K562 (cell line): ENCODE measurements around the gene TTLL4. TPM values are rescaled to one million over a fixed set of nuclear protein-coding genes. Genes with fewer than 3 reads are reported as not detected.

ENCODE experiments used
- ARID4B ChIP-seq: sonication (generic); formaldehyde crosslinking; IDR thresholded peaks from 2 replicates; pipeline ENCODE4 v1.8.0; 2022; ENCODE audit warnings: mild to moderate bottlenecking, missing genetic modification reagents
- E2F4 ChIP-seq: sonication (generic); formaldehyde crosslinking; IDR thresholded peaks from 2 replicates; pipeline ENCODE4 v1.8.0; 2022; ENCODE audit warnings: mild to moderate bottlenecking, low read depth, missing genetic modification reagents
- E2F8 ChIP-seq: fragments of 450-650 bp; IDR thresholded peaks from 2 replicates; pipeline ENCODE4 v1.7.1; 2018; ENCODE audit warnings: mild to moderate bottlenecking, low read depth; ENCODE audit not compliant: partially characterized antibody
- NR2C2 ChIP-seq, 2 experiments: fragments of 200-800 bp in 1 of 2; sonication (Bioruptor generic) in 1 of 2; sonication (generic) in 1 of 2; formaldehyde crosslinking in 1 of 2; IDR thresholded peaks; 2 replicates each; pipeline versions ENCODE4 v1.6.1 to v1.8.0; 2016 to 2022; ENCODE audit warnings: mild to moderate bottlenecking in 1 of 2, missing compliant biosample characterization in 1 of 2, missing genetic modification characterization in 1 of 2, missing genetic modification reagents in 1 of 2
- PHF20 ChIP-seq: fragments of 450-650 bp; IDR thresholded peaks from 2 replicates; pipeline ENCODE4 v1.6.1; 2018; ENCODE audit not compliant: partially characterized antibody
- PKNOX1 ChIP-seq: fragments of 450-650 bp; IDR thresholded peaks from 2 replicates; pipeline ENCODE4 v1.6.1; 2016
- POLR2B ChIP-seq: fragments of 450-650 bp; IDR thresholded peaks from 2 replicates; pipeline ENCODE4 v1.6.1; 2018; ENCODE audit warnings: low read depth; ENCODE audit not compliant: partially characterized antibody
- PRDM10 ChIP-seq: fragments of 450-650 bp; IDR thresholded peaks from 2 replicates; pipeline ENCODE4 v1.6.1; 2018; ENCODE audit not compliant: partially characterized antibody
- RBM17 ChIP-seq: fragments of 200-400 bp; formaldehyde crosslinking; IDR thresholded peaks from 2 replicates; pipeline ENCODE4 v1.6.1; 2017; ENCODE audit warnings: low read depth, mild to moderate bottlenecking, low read length, borderline replicate concordance
- polyA plus RNA-seq, 8 experiments: library from polyadenylated mRNA; depleted of rRNA in 4 of 8; stranded (reverse) in 5 of 8; unstranded in 3 of 8; fragments of >200 nt; fragmentation: Nextera tagmentation in 2 of 8; fragmentation: Illumina TruSeq in 1 of 8; extraction: Ambion mirVana in 2 of 8; extraction: Trizol in 1 of 8; gene quantifications; 2 replicates each; pipeline versions ENCODE4 v1.2.1 to v1.2.3, GENCODE V29; 2011 to 2014; ENCODE audit warnings: inconsistent platforms in 1 of 8, missing spikeins in 1 of 8
- total RNA-seq, 7 experiments: library from RNA; depleted of rRNA in 6 of 7; stranded (reverse); fragments of >200 nt in 6 of 7; fragmentation: Illumina TruSeq in 2 of 7; extraction: Trizol in 2 of 7; gene quantifications; 2 replicates each; pipeline versions ENCODE4 v1.2.1 to v1.2.3, GENCODE V29; 2011 to 2021; ENCODE audit warnings: low replicate concordance in 1 of 7

The TTLL4 gene
- total and polyA plus RNA-seq, 9 of the 15 experiments (the other 6 are each of a cell fraction or from before 2014, with no cell fraction given): 12.6 to 67.5 (median 24.5) TPM

- TF ChIP-seq E2F8 (peak; percentile 73), PRDM10 (peak; percentile 68), PKNOX1 (peak; percentile 55; the same call in 1 of the 2 replicates), RBM17 (no peak), ARID4B (CRISPR knock-in tag) (peak; percentile 86), PHF20 (peak; percentile 93), POLR2B (peak; percentile 85), NR2C2 (CRISPR knock-in tag; IDR thresholded peaks at IDR 0.05) (no peak), NR2C2 (tag; IDR thresholded peaks at IDR 0.05) (peak; percentile 60), E2F4 (CRISPR knock-in tag) (no peak)
Measured at GRCh38 chr2:218671654-218672566, 38.7 kb upstream of the TTLL4 start, which contains the start of the genes RNF25 and STK36 (continued).
